Measurements from ENCODE around the gene ROR1. TPM values are rescaled to one million over a fixed set of nuclear protein-coding genes. Genes with fewer than 3 reads are reported as not detected.
A peak's percentile ranks its signal among the peaks of the same experiment; 100 is the strongest.

The ROR1 gene
- total RNA-seq, 6 experiments from 2014 or later = 0.04 to 0.58 (median 0.37) TPM

DNA sequence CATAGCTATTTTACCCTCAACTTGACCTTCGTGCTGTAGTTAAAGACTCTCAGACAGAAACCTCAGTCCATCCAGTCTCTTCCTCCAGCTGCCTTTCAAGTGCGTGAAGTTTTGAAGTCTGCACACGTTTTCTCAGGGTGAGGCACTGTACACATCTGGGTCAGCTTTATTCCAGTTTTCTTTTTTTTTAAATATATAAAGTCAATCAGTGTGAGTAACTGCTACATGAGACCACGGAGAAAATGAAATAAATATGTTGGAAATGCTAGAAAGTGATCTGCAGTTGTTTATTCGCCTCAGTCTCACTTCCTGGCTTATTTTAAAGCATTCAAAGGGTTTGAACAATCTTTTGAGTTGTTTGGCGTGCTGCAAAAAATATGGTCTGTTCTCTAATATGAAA, 135.7 kb downstream of the ROR1 start:
- no peak for ATAC-seq
- Histone ChIP-seq H3K27me3 (no peaks in the 10 kb centered on the region), H3K9me3 (no peaks in the 10 kb centered on the region), H3K27ac (no peak overlapping the region), H3K36me3 (no peaks in the 10 kb centered on the region), H3K4me1 (no peaks in the 10 kb centered on the region), H3K4me3 (no peak overlapping the region)
- intact Hi-C loops (cut with DNase I) = no loop called here
- DNase-seq = no peak
- TF ChIP-seq, protein P1, sequence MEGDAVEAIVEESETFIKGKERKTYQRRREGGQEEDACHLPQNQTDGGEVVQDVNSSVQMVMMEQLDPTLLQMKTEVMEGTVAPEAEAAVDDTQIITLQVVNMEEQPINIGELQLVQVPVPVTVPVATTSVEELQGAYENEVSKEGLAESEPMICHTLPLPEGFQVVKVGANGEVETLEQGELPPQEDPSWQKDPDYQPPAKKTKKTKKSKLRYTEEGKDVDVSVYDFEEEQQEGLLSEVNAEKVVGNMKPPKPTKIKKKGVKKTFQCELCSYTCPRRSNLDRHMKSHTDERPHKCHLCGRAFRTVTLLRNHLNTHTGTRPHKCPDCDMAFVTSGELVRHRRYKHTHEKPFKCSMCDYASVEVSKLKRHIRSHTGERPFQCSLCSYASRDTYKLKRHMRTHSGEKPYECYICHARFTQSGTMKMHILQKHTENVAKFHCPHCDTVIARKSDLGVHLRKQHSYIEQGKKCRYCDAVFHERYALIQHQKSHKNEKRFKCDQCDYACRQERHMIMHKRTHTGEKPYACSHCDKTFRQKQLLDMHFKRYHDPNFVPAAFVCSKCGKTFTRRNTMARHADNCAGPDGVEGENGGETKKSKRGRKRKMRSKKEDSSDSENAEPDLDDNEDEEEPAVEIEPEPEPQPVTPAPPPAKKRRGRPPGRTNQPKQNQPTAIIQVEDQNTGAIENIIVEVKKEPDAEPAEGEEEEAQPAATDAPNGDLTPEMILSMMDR (IDR thresholded peaks at IDR 0.05) = no peak
- no peak for TF ChIP-seq POLR2A (IDR thresholded peaks at IDR 0.05)
- 66% methylated on average over 6 of the region's 6 CpGs for WGBS (ENCODE audit: insufficient coverage, low coverage, low lambda C conversion rate, missing lambda C conversion rate)

DNA sequence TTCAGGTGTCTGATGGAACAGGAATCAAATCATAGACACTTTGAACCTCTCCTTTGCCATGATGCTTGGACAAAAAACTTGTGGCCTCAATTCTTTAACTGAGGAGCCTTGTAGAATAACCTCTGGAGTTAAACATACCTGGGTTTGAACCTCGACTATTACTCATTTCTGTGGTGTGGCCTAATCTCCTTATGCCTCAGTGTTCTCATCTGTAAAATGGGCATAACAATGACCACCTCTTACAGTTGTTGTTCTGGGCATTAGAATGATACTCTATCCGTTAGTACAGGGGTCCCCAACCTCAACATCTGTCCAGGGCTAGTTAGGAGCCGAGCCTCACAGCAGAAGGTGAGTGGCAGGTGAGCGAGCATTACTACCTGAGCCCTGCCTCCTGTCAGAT, 137.2 kb downstream of the ROR1 start:
- intact Hi-C loops (cut with DNase I) = no loop called here

DNA sequence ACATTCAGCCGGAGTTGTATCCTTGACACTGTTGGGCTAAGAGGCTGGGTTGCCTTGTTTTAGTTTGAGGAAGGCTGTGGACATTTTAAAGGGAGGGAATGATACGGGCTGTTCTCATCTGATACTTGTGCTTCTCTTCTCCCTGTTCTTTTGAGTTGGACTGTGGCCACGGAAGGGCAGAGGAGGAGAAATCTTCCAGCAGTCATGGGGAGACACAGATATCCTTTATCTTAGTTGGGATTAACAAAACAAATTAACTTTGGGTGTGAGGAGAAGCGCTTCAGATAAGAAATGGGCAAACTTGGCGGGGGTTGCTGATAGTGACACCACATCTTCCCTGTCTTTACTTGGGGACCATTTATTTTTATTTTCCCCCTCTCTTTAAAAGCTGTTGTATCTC, 138.8 kb downstream of the ROR1 start:
- TF ChIP-seq, protein P1 (IDR thresholded peaks at IDR 0.05) = no peak
- TF ChIP-seq POLR2A (IDR thresholded peaks at IDR 0.05) = no peak
- H3K9me3 ChIP-seq = no peaks in the 10 kb centered on the region
- H3K27ac ChIP-seq = no peak overlapping the region
- H3K36me3 ChIP-seq = no peaks in the 10 kb centered on the region
- no peak overlapping the region for H3K4me3 ChIP-seq
- no peaks in the 10 kb centered on the region for H3K4me1 ChIP-seq
- no peaks in the 10 kb centered on the region for H3K27me3 ChIP-seq
- ATAC-seq (no peak), DNase-seq (no peak)
- WGBS (ENCODE audit: insufficient coverage, low coverage, low lambda C conversion rate, missing lambda C conversion rate) = 44% methylated on average over 5 of the region's 5 CpGs
- intact Hi-C loops (cut with DNase I) = no loop called here

More for the DNA sequence above, 137.2 kb downstream of the ROR1 start:
- H3K36me3 ChIP-seq = no peaks in the 10 kb centered on the region
- no peaks in the 10 kb centered on the region for H3K9me3 ChIP-seq
- H3K4me1 ChIP-seq = no peaks in the 10 kb centered on the region
- WGBS (ENCODE audit: insufficient coverage, low coverage, low lambda C conversion rate, missing lambda C conversion rate) = 46% methylated on average over 4 of the region's 4 CpGs
- DNase-seq (no peak), ATAC-seq (no peak)
- H3K4me3 ChIP-seq = no peak overlapping the region
- H3K27ac ChIP-seq = no peak overlapping the region
- H3K27me3 ChIP-seq = no peaks in the 10 kb centered on the region
- TF ChIP-seq, protein P1 (IDR thresholded peaks at IDR 0.05) = no peak
- TF ChIP-seq POLR2A (IDR thresholded peaks at IDR 0.05) = no peak

DNA sequence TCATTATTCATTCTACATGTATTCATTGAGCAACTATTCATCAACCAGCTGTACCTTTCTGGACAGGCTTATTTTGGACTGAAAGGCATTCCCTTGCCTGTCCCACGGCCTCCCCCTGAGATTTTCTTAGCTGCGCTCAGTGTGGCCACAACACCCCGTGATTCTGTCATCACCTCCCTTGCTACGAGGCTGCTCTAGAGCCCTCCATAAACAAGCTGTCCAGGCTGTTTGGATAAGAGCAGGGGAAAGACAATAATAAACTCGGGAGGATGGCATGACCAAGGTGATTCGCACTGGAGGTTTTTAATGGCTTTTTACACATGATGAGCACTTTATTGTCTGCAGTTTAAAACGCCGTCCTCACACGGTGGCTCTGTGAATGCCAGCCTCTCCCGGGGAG, 139.7 kb downstream of the ROR1 start:
- intact Hi-C loops (cut with DNase I) = no loop called here
- no peaks in the 10 kb centered on the region for H3K4me1 ChIP-seq
- H3K4me3 ChIP-seq = no peak overlapping the region
- H3K36me3 ChIP-seq = no peaks in the 10 kb centered on the region
- H3K27me3 ChIP-seq = no peaks in the 10 kb centered on the region
- DNase-seq (no peak), ATAC-seq (no peak)
- H3K27ac ChIP-seq = no peak overlapping the region
- no peak for TF ChIP-seq POLR2A (IDR thresholded peaks at IDR 0.05)
- TF ChIP-seq, protein P1 (IDR thresholded peaks at IDR 0.05) = no peak
- H3K9me3 ChIP-seq = no peaks in the 10 kb centered on the region
- 37% methylated on average over 10 of the region's 10 CpGs for WGBS (ENCODE audit: insufficient coverage, low coverage, low lambda C conversion rate, missing lambda C conversion rate)

DNA sequence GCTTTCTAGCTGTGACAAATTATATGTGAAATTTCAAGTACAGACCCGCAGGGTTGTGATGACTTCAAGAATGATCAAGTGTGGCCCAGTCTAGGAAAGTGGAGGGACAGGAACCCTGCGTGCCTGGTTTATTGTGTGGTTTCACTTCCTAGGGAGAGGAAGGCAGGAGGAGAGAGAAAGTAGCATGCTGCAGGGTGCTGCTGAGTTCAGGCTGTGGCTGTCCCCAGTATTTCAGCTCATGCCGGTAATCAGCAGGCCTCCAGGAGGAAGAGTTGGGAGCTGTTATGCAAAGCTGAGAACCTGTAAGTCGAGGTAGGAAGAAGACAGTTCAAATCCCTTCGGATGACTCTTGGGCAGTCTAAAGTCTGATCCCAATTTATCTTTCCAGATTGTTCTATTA, 140.4 kb downstream of the ROR1 start:
- intact Hi-C loops (cut with DNase I) = no loop called here
- H3K9me3 ChIP-seq = no peaks in the 10 kb centered on the region
- DNase-seq (no peak), ATAC-seq (peak in 3 of 4 donors; percentile 13 to 29 (median 22))
- TF ChIP-seq, protein P1 (IDR thresholded peaks at IDR 0.05) = no peak
- TF ChIP-seq POLR2A (IDR thresholded peaks at IDR 0.05) = no peak
- 51% methylated on average over 5 of the region's 5 CpGs for WGBS (ENCODE audit: insufficient coverage, low coverage, low lambda C conversion rate, missing lambda C conversion rate)
- H3K36me3 ChIP-seq = no peaks in the 10 kb centered on the region
- H3K4me3 ChIP-seq = no peak overlapping the region
- H3K27me3 ChIP-seq = no peaks in the 10 kb centered on the region
- no peaks in the 10 kb centered on the region for H3K4me1 ChIP-seq
- H3K27ac ChIP-seq = no peak overlapping the region

Data from right lobe of liver (tissue), 6 donors.